HL-60 (cell line): ENCODE measurements around the gene KLHL22.

Source experiments
- DNase-seq, 2 experiments: peaks; one replicate each; pipeline ENCODE4 v3.0.0-alpha.2; 2010 to 2020; ENCODE audit warnings: low read depth in 1 of 2, low spot score in 1 of 2
- H3K27ac ChIP-seq: fragments of 250-450 bp; sonication (Bioruptor Pico); replicated peaks from 2 replicates; pipeline ENCODE4 v1.5.1; 2020; ENCODE audit warnings: mild to moderate bottlenecking, moderate library complexity
- H3K27me3 ChIP-seq: fragments of 250-450 bp; sonication (Bioruptor Pico); 2 replicates; pipeline ENCODE4 v1.5.1; 2021; ENCODE audit warnings: mild to moderate bottlenecking, moderate library complexity; ENCODE audit not compliant: insufficient read depth, poor library complexity, severe bottlenecking
- H3K4me3 ChIP-seq: replicated peaks from 2 replicates; pipeline ENCODE4 v1.5.1; 2011; ENCODE audit warnings: mild to moderate bottlenecking, control low read depth, low read length; ENCODE audit not compliant: insufficient read depth
- CTCF ChIP-seq: IDR thresholded peaks from one replicate; pipeline ENCODE4 v1.5.1; 2011; ENCODE audit warnings: low read length, control low read depth, inconsistent platforms; ENCODE audit not compliant: insufficient read depth
- GABPA ChIP-seq: IDR thresholded peaks from 2 replicates; pipeline ENCODE4 v1.6.1; 2012; ENCODE audit warnings: low read depth
- POLR2AphosphoS5 ChIP-seq: IDR thresholded peaks from 2 replicates; pipeline ENCODE4 v1.6.1; 2012; ENCODE audit warnings: low read depth
- REST ChIP-seq: IDR thresholded peaks from 2 replicates; pipeline ENCODE4 v1.6.1; 2012; ENCODE audit warnings: low read depth; ENCODE audit not compliant: insufficient replicate concordance
- SPI1 ChIP-seq: IDR thresholded peaks from 2 replicates; pipeline ENCODE4 v1.6.1; 2012; ENCODE audit warnings: low read depth, mild to moderate bottlenecking, borderline replicate concordance

Gene KLHL22

DNA sequence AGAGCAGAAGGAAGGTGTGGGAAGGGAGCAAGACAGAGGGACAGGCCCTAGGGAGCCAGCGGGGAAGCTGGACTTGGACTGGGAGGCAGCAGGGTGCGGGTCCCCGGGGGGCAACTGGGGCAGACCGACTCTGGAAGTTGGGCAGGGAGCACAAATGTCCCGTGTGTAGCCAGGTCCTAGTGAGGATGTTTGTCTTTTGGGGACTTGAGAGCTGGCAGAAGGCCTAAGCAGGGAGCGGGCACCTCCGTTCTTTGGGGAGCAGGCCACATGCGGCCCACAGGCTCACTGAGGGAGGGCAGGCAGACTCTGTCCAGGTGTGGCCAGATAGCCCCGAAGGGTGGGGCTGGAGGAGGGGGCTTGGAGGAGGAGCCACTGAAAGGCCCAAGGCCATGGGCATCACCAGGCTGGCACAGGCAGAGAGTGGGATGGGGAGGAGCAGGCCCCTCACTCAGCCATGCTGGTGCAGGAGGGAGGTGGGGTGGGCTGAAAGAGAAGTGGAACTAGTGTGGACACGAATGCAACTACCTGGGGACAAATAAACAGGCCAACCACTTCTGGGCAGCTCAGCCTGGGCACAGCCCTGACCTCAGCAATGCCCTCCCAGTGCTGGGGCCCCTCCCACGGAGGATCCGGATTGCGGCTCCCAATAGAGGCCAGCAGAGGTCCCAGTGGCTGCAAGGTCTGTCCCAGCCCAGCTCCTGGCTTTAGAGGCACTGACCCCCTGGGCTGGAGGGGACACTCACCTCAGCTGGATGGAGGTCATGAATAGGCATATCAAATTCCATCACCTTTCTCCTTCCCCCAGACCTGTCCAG lies 56.7 kb downstream of the KLHL22 start:
- TF ChIP-seq REST (no peak), POLR2AphosphoS5 (no peak), GABPA (no peak), CTCF (no peak), SPI1 (no peak)
- DNase-seq, result no peak
- Histone ChIP-seq H3K4me3 (no peak overlapping the region), H3K27me3 (peaks cover 48% of the 10 kb centered on the region), H3K27ac (no peak overlapping the region)

- H3K27ac ChIP-seq, result no peak overlapping the region
- TF ChIP-seq SPI1 (no peak), REST (no peak), POLR2AphosphoS5 (no peak), CTCF (no peak), GABPA (no peak)
- peaks cover 53% of the 10 kb centered on the region for H3K27me3 ChIP-seq
- no peak overlapping the region for H3K4me3 ChIP-seq
- no peak for DNase-seq
Measured at GRCh38 chr22:20438427-20438677, 57.2 kb downstream of the KLHL22 start.

- Histone ChIP-seq H3K4me3 (no peak within 1 kb of the TSS), H3K27me3 (peaks cover 56% of the 10 kb centered on the region)
- no peak for DNase-seq
Measured at GRCh38 chr22:20437613-20438426, 57.8 kb downstream of the KLHL22 start, which contains the start of gene SCARF2. SCARF2 (minus strand) TSS chr22:20437825; CDS start chr22:20437754, 71 bp downstream.

More at GRCh38 chr22:20437613-20438426, 57.8 kb downstream of the KLHL22 start, which contains the start of gene SCARF2:
- TF ChIP-seq CTCF (no peak), GABPA (no peak), SPI1 (no peak), POLR2AphosphoS5 (no peak), REST (no peak)
- H3K27ac ChIP-seq, result no peak within 1 kb of the TSS
